CD14-positive monocyte (primary cell): ENCODE data around the gene FGFR3. TPM values are rescaled to one million over a fixed set of nuclear protein-coding genes. Genes with fewer than 3 reads are reported as not detected.

Source experiments
- DNase-seq, 3 donors: peaks; one replicate each; pipeline ENCODE4 v3.0.0-alpha.2; 2011 to 2022
- H2AFZ ChIP-seq: 2 replicates; pipeline ENCODE4 v1.6.0; 2012; ENCODE audit warnings: mild to moderate bottlenecking, low read depth, low read length, inconsistent platforms; ENCODE audit not compliant: insufficient read depth, poor library complexity, severe bottlenecking
- H3K27ac ChIP-seq, 2 donors: 1 replicate in 1 of 2; 2 replicates in 1 of 2; pipeline ENCODE4 v1.5.1; 2012 to 2013; ENCODE audit warnings: low read length in 2 of 2, control low read depth in 1 of 2, inconsistent platforms in 1 of 2, low read depth in 1 of 2, mild to moderate bottlenecking in 1 of 2
- H3K27me3 ChIP-seq, 2 donors: one replicate each; pipeline versions ENCODE4 v1.6.0 to v1.6.1; 2011 to 2013; ENCODE audit warnings: low read length in 2 of 2; ENCODE audit not compliant: control insufficient read depth in 2 of 2, insufficient read depth in 2 of 2
- H3K36me3 ChIP-seq, 2 donors: replicated peaks in 1 of 2; 1 replicate in 1 of 2; 2 replicates in 1 of 2; pipeline versions ENCODE4 v1.5.1 to v1.6.1; 2012 to 2013; ENCODE audit warnings: low read length in 2 of 2, control low read depth in 1 of 2, inconsistent platforms in 1 of 2, mild to moderate bottlenecking in 1 of 2; ENCODE audit not compliant: insufficient read depth in 2 of 2, control insufficient read depth in 1 of 2
- H3K4me1 ChIP-seq, 2 donors: 1 replicate in 1 of 2; 2 replicates in 1 of 2; pipeline versions ENCODE4 v1.5.1 to v1.6.1; 2012 to 2013; ENCODE audit warnings: low read length in 2 of 2, control low read depth in 1 of 2, inconsistent platforms in 1 of 2, mild to moderate bottlenecking in 1 of 2, moderate library complexity in 1 of 2; ENCODE audit not compliant: insufficient read depth in 2 of 2, control insufficient read depth in 1 of 2
- H3K4me2 ChIP-seq: replicated peaks from 2 replicates; pipeline ENCODE3; 2012; ENCODE audit warnings: low read length, moderate library complexity, mild to moderate bottlenecking; ENCODE audit not compliant: poor library complexity, severe bottlenecking; ENCODE audit errors: extremely low read depth
- H3K4me3 ChIP-seq, 3 experiments: fragments of 200-600 bp in 1 of 3; sonication (generic) in 1 of 3; replicated peaks in 1 of 3; 1 replicate in 2 of 3; 2 replicates in 1 of 3; pipeline ENCODE4 v1.5.1; 2011 to 2013; ENCODE audit warnings: low read length in 3 of 3, mild to moderate bottlenecking in 3 of 3, control low read depth in 2 of 3, low read depth in 2 of 3, inconsistent platforms in 1 of 3, moderate library complexity in 1 of 3
- H3K79me2 ChIP-seq: 2 replicates; pipeline ENCODE4 v1.6.0; 2012; ENCODE audit warnings: mild to moderate bottlenecking, control low read depth, inconsistent platforms, low read length, moderate library complexity; ENCODE audit not compliant: insufficient read depth
- H3K9ac ChIP-seq: 2 replicates; pipeline ENCODE4 v1.6.0; 2017; ENCODE audit warnings: low read length, mild to moderate bottlenecking; ENCODE audit not compliant: insufficient read depth, poor library complexity, severe bottlenecking
- H3K9me3 ChIP-seq, 2 donors: replicated peaks in 1 of 2; 1 replicate in 1 of 2; 2 replicates in 1 of 2; pipeline versions ENCODE4 v1.5.1 to v1.6.1; 2012 to 2013; ENCODE audit warnings: low read length in 2 of 2, control low read depth in 1 of 2; ENCODE audit not compliant: control insufficient read depth in 1 of 2, insufficient read depth in 1 of 2
- H4K20me1 ChIP-seq: 2 replicates; pipeline ENCODE4 v1.6.0; 2012; ENCODE audit warnings: mild to moderate bottlenecking, low read length, control low read depth, moderate library complexity; ENCODE audit not compliant: insufficient read depth
- H3K27ac Mint-ChIP-seq, 7 donors: one replicate each; pipeline ENCODE4 v1.8.0; 2020; ENCODE audit warnings: mild to moderate bottlenecking in 7 of 7, mixed read lengths in 7 of 7, moderate library complexity in 6 of 7, inconsistent platforms in 2 of 7
- H3K27me3 Mint-ChIP-seq, 3 donors: one replicate each; pipeline ENCODE4 v1.8.0; 2021 to 2022; ENCODE audit warnings: low read depth in 3 of 3, mild to moderate bottlenecking in 3 of 3, mixed read lengths in 3 of 3, moderate library complexity in 3 of 3, inconsistent platforms in 1 of 3
- H3K36me3 Mint-ChIP-seq, 2 donors: one replicate each; pipeline ENCODE4 v1.8.0; 2020; ENCODE audit warnings: mixed read lengths in 2 of 2, inconsistent platforms in 1 of 2, mild to moderate bottlenecking in 1 of 2
- H3K4me1 Mint-ChIP-seq: one replicate; pipeline ENCODE4 v1.8.0; 2020; ENCODE audit warnings: mild to moderate bottlenecking, mixed read lengths
- H3K4me3 Mint-ChIP-seq, 2 donors: one replicate each; pipeline ENCODE4 v1.8.0; 2020; ENCODE audit warnings: mild to moderate bottlenecking in 2 of 2, mixed read lengths in 2 of 2, moderate library complexity in 1 of 2
- H3K9me3 Mint-ChIP-seq, 7 donors: one replicate each; pipeline ENCODE4 v1.8.0; 2020 to 2022; ENCODE audit warnings: mixed read lengths in 7 of 7, mild to moderate bottlenecking in 6 of 7, moderate library complexity in 6 of 7, inconsistent platforms in 2 of 7
- CTCF ChIP-seq: fragments of 200-600 bp; IDR thresholded peaks from one replicate; pipeline ENCODE4 v1.8.0; 2022; ENCODE audit warnings: antibody characterized with exemption, mild to moderate bottlenecking
- WGBS: methylation state at CpG from one replicate; pipeline ENCODE4 v1.1.5; 2013; ENCODE audit warnings: missing lambda C conversion rate; ENCODE audit not compliant: insufficient coverage; 5-methylcytosine and 5-hydroxymethylcytosine counted together
- intact Hi-C, 2 donors: fragments of 100-400 bp; cut with micrococcal nuclease; formaldehyde crosslinking; loops; one replicate each; pipeline versions ENCODE4 v1.15.0 to v1.15.1; 2023
- polyA plus RNA-seq, 3 donors: library from polyadenylated mRNA; depleted of rRNA in 1 of 3; unstranded in 2 of 3; stranded (reverse) in 1 of 3; fragments of 300-500 nt in 2 of 3; fragments of >200 nt in 1 of 3; fragmentation: Illumina TruSeq in 2 of 3; gene quantifications; 1 replicate in 2 of 3; 2 replicates in 1 of 3; pipeline ENCODE4 v1.2.3, GENCODE V29; 2012 to 2021

The FGFR3 gene
- polyA plus RNA-seq, 3 donors: 0.07 TPM; not detected in 2

- H4K20me1 ChIP-seq: peaks cover 9% of the 10 kb centered on the region
- peaks cover 0 to 4% (median 2%) of the 10 kb centered on the region in 3 donors for H3K27me3 Mint-ChIP-seq
- no peak overlapping the region for H3K4me2 ChIP-seq
- H3K4me3 Mint-ChIP-seq: no peak overlapping the region
- H3K27me3 ChIP-seq: no peaks in the 10 kb centered on the region
- H3K27ac ChIP-seq: no peak overlapping the region
- 97% methylated on average over 10 of the region's 10 CpGs for whole genome bisulfite sequencing
- no peaks in the 10 kb centered on the region for H3K4me1 Mint-ChIP-seq
- H2AFZ ChIP-seq: no peak overlapping the region
- intact Hi-C loops: loop anchor here in 1 of 2 donors (1.0 kb wide), 1 partner anchor 62 kb away; no protein-coding TSS in a partner anchor
- no peak overlapping the region for H3K27ac Mint-ChIP-seq
- H3K36me3 ChIP-seq: peaks cover 25 to 34% of the 10 kb centered on the region in 2 donors
- H3K9me3 Mint-ChIP-seq: no peaks in the 10 kb centered on the region
- no peaks in the 10 kb centered on the region for H3K79me2 ChIP-seq
- H3K9me3 ChIP-seq: no peaks in the 10 kb centered on the region
- peaks cover 24 to 42% of the 10 kb centered on the region in 2 donors for H3K36me3 Mint-ChIP-seq
- no peak overlapping the region for H3K4me3 ChIP-seq
- H3K4me1 ChIP-seq: no peaks in the 10 kb centered on the region
- no peak for DNase-seq
- H3K9ac ChIP-seq: no peak overlapping the region
- TF ChIP-seq CTCF: no peak
Measured at GRCh38 chr4:1810765-1811164, 17.7 kb downstream of the FGFR3 start.

- H3K79me2 ChIP-seq: no peaks in the 10 kb centered on the region
- peaks cover 36 to 54% of the 10 kb centered on the region in 2 donors for H3K36me3 ChIP-seq
- intact Hi-C loops: no loop called here
- no peak overlapping the region for H3K4me2 ChIP-seq
- peaks cover 0 to 4% (median 0%) of the 10 kb centered on the region in 3 donors for H3K27me3 Mint-ChIP-seq
- WGBS: 98% methylated on average over 8 of the region's 11 CpGs
- no peak overlapping the region for H2AFZ ChIP-seq
- peak overlapping the region in 2 of 7 donors; percentile 2 to 7 for H3K27ac Mint-ChIP-seq
- no peaks in the 10 kb centered on the region for H3K9me3 Mint-ChIP-seq
- H3K27me3 ChIP-seq: no peaks in the 10 kb centered on the region
- H3K27ac ChIP-seq: no peak overlapping the region
- H3K4me3 ChIP-seq: no peak overlapping the region
- no peak for TF ChIP-seq CTCF
- peaks cover 9% of the 10 kb centered on the region for H4K20me1 ChIP-seq
- H3K4me1 Mint-ChIP-seq: no peaks in the 10 kb centered on the region
- H3K36me3 Mint-ChIP-seq: peaks cover 41 to 60% of the 10 kb centered on the region in 2 donors
- H3K4me3 Mint-ChIP-seq: no peak overlapping the region
- H3K4me1 ChIP-seq: no peaks in the 10 kb centered on the region
- DNase-seq: no peak
- H3K9ac ChIP-seq: no peak overlapping the region
- no peaks in the 10 kb centered on the region for H3K9me3 ChIP-seq
Measured at GRCh38 chr4:1812720-1813119, 19.6 kb downstream of the FGFR3 start.
